HCT116 (cell line): ENCODE measurements around the gene PROM2. TPM values are rescaled to one million over a fixed set of nuclear protein-coding genes. Genes with fewer than 3 reads are reported as not detected.

Experiments used
- ATAC-seq: fragments of 200-7000 bp; cut with Tn5 transposase; 2 replicates; pipeline ENCODE4 v1.9.1; 2020; ENCODE audit warnings: mild to moderate bottlenecking, moderate library complexity
- BruUV-seq: library from RNA; stranded (reverse); fragments of 400-500 nt; replicated peaks from 2 replicates; lab custom pipeline; 2021; lab: Mats Ljungman, UMichigan
- CTCF ChIA-PET: fragments of 300-600 bp; sonication (Branson Sonifier 250); formaldehyde crosslinking; loops from one replicate; lab custom pipeline; 2021; ENCODE audit warnings: antibody characterized with exemption; lab: Charles Lee
- POLR2A ChIA-PET: fragments of 300-600, 350-600 bp; sonication (Branson Sonifier 250); formaldehyde crosslinking; loops from one replicate; lab custom pipeline; 2021; ENCODE audit warnings: antibody characterized with exemption; lab: Charles Lee
- RAD21 ChIA-PET, 2 experiments: fragments of 300-600 bp; sonication (Branson Sonifier 250); formaldehyde crosslinking; loops; one replicate each; lab custom pipeline; 2023; ENCODE audit warnings: low total read pairs in 2 of 2; ENCODE audit not compliant: uncharacterized antibody in 2 of 2, unreplicated experiment in 2 of 2, low non-redundant PET in 1 of 2; lab: Charles Lee
- DNase-seq: peaks from one replicate; pipeline ENCODE4 v3.0.0-alpha.2; 2010; ENCODE audit warnings: low read depth, low spot score
- H2AFZ ChIP-seq: fragments of 200-600 bp; shearing (Covaris generic), sonication (generic); 2 replicates; pipeline ENCODE4 v1.6.1; 2017; ENCODE audit warnings: low read depth, mixed run types, mixed read lengths, antibody characterized with exemption, low read length; ENCODE audit not compliant: poor library complexity, severe bottlenecking
- H3K27ac ChIP-seq: 2 replicates; pipeline ENCODE4 v1.5.1; 2012; ENCODE audit warnings: low read depth, low read length
- H3K27me3 ChIP-seq: fragments of 200-600 bp; sonication (generic); 2 replicates; pipeline ENCODE4 v1.6.1; 2016; ENCODE audit warnings: mixed run types, low read length, mixed read lengths; ENCODE audit not compliant: insufficient read depth
- H3K36me3 ChIP-seq, 2 experiments: fragments of 200-500 bp in 1 of 2; fragments of 200-600 bp in 1 of 2; sonication (Bioruptor generic) in 1 of 2; sonication (generic) in 1 of 2; 2 replicates each; pipeline versions ENCODE4 v1.5.1 to v1.6.1; 2014 to 2016; ENCODE audit warnings: low read length in 2 of 2, inconsistent platforms in 1 of 2, mixed read lengths in 1 of 2, mixed run types in 1 of 2; ENCODE audit not compliant: insufficient read depth in 2 of 2, control insufficient read depth in 1 of 2
- H3K4me1 ChIP-seq, 2 experiments: fragments of 200-600 bp in 1 of 2; sonication (generic) in 1 of 2; 2 replicates each; pipeline versions ENCODE4 v1.5.1 to v1.6.1; 2012 to 2017; ENCODE audit warnings: low read length in 2 of 2, inconsistent platforms in 1 of 2, mild to moderate bottlenecking in 1 of 2, mixed read lengths in 1 of 2, mixed run types in 1 of 2, moderate library complexity in 1 of 2; ENCODE audit not compliant: insufficient read depth in 2 of 2, control insufficient read depth in 1 of 2
- H3K4me2 ChIP-seq: fragments of 200-600 bp; sonication (generic); 2 replicates; pipeline ENCODE4 v1.6.1; 2017; ENCODE audit warnings: mixed run types, low read length, mixed read lengths
- H3K4me3 ChIP-seq, 2 experiments: fragments of 200-600 bp in 1 of 2; sonication (generic) in 1 of 2; replicated peaks in 1 of 2; 2 replicates each; pipeline ENCODE4 v1.5.1; 2011 to 2016; ENCODE audit warnings: low read length in 2 of 2, control low read depth in 1 of 2, low read depth in 1 of 2, mild to moderate bottlenecking in 1 of 2, mixed read lengths in 1 of 2, mixed run types in 1 of 2
- H3K79me2 ChIP-seq: fragments of 200-600 bp; sonication (generic); 2 replicates; pipeline ENCODE4 v1.6.1; 2017; ENCODE audit warnings: mild to moderate bottlenecking, mixed run types, low read length, moderate library complexity, mixed read lengths; ENCODE audit not compliant: insufficient read depth
- H3K9ac ChIP-seq: fragments of 200-600 bp; sonication (generic); 2 replicates; pipeline ENCODE4 v1.6.1; 2016; ENCODE audit warnings: low read length, mixed read lengths
- H3K9me2 ChIP-seq: fragments of 200-600 bp; sonication (generic), shearing (Covaris generic); 2 replicates; pipeline ENCODE4 v1.6.1; 2017; ENCODE audit warnings: mixed run types, mild to moderate bottlenecking, moderate library complexity; ENCODE audit not compliant: insufficient read depth
- H3K9me3 ChIP-seq, 2 experiments: fragments of 200-500 bp in 1 of 2; fragments of 200-600 bp in 1 of 2; sonication (Bioruptor generic) in 1 of 2; sonication (generic) in 1 of 2; 2 replicates each; pipeline ENCODE4 v1.6.1; 2014 to 2017; ENCODE audit warnings: low read length in 2 of 2, mixed read lengths in 2 of 2, inconsistent platforms in 1 of 2, low read depth in 1 of 2, mild to moderate bottlenecking in 1 of 2, mixed run types in 1 of 2, moderate library complexity in 1 of 2; ENCODE audit not compliant: control insufficient read depth in 1 of 2, insufficient read depth in 1 of 2
- H4K20me1 ChIP-seq: fragments of 200-600 bp; sonication (generic), shearing (Covaris generic); 2 replicates; pipeline ENCODE4 v1.6.1; 2017; ENCODE audit warnings: mixed run types, mild to moderate bottlenecking, moderate library complexity; ENCODE audit not compliant: insufficient read depth
- ELF1 ChIP-seq: IDR thresholded peaks from 2 replicates; pipeline ENCODE4 v1.6.1; 2012; ENCODE audit warnings: low read depth, borderline replicate concordance
- EZH2phosphoT487 ChIP-seq: fragments of 200-600 bp; IDR thresholded peaks from 2 replicates; pipeline ENCODE4 v1.6.1; 2018; ENCODE audit warnings: antibody characterized with exemption, borderline replicate concordance
- FOSL1 ChIP-seq: IDR thresholded peaks from 2 replicates; pipeline ENCODE4 v1.6.1; 2012; ENCODE audit warnings: low read depth
- JUND ChIP-seq: IDR thresholded peaks from 2 replicates; pipeline ENCODE4 v1.6.1; 2012
- POLR2A ChIP-seq: IDR thresholded peaks from 2 replicates; pipeline ENCODE4 v1.7.0; 2011; ENCODE audit warnings: borderline replicate concordance; ENCODE audit not compliant: insufficient read depth, insufficient read length; ENCODE audit errors: extremely low read depth
- RAD21 ChIP-seq: IDR thresholded peaks from 2 replicates; pipeline ENCODE4 v1.6.1; 2012; ENCODE audit warnings: low read depth, mild to moderate bottlenecking
- REST ChIP-seq: IDR thresholded peaks from 2 replicates; pipeline ENCODE4 v1.6.1; 2012; ENCODE audit warnings: low read depth
- SIN3A ChIP-seq: IDR thresholded peaks from 2 replicates; pipeline ENCODE4 v1.6.1; 2012; ENCODE audit warnings: low read depth
- SP1 ChIP-seq: IDR thresholded peaks from 2 replicates; pipeline ENCODE4 v1.6.1; 2012; ENCODE audit warnings: low read depth
- SRF ChIP-seq: IDR thresholded peaks from 2 replicates; pipeline ENCODE4 v1.6.1; 2012; ENCODE audit warnings: low read depth
- TCF7L2 ChIP-seq: IDR thresholded peaks from 2 replicates; pipeline ENCODE4 v1.7.0; 2011; ENCODE audit warnings: borderline replicate concordance, inconsistent platforms; ENCODE audit not compliant: insufficient read depth, insufficient read length; ENCODE audit errors: extremely low read depth
- YY1 ChIP-seq: IDR thresholded peaks from 2 replicates; pipeline ENCODE4 v1.6.1; 2011; ENCODE audit warnings: low read length, low read depth, moderate library complexity, mild to moderate bottlenecking; ENCODE audit not compliant: insufficient replicate concordance; ENCODE audit errors: extremely low read depth
- ZNF274 ChIP-seq: fragments of 200-500 bp; sonication (Bioruptor generic); IDR thresholded peaks from 2 replicates; pipeline ENCODE4 v1.6.1; 2014; ENCODE audit warnings: mild to moderate bottlenecking, low read depth, low read length, inconsistent platforms
- intact Hi-C: fragments of 100-400 bp; cut with micrococcal nuclease; formaldehyde crosslinking; loops from 2 replicates; pipeline ENCODE4 v1.10.0; 2022
- total RNA-seq: library from RNA; stranded (reverse); gene quantifications from one replicate; pipeline ENCODE4 v1.2.1, GENCODE V29; 2021; ENCODE audit not compliant: unreplicated experiment
- TF ChIP-seq, protein P1 (sequence below): IDR thresholded peaks from 2 replicates; pipeline ENCODE4 v1.6.1; 2011; ENCODE audit warnings: mild to moderate bottlenecking, low read length, moderate library complexity; ENCODE audit not compliant: insufficient replicate concordance; ENCODE audit errors: extremely low read depth

Gene PROM2
- total RNA-seq, 1 experiment from 2014 or later, result 11.9 TPM

GRCh38 chr2:95319481-95320343, 45.5 kb downstream of the PROM2 start:
- intact Hi-C loops, result no loop called here
- H3K9me2 ChIP-seq, result no peaks in the 10 kb centered on the region
- no peak overlapping the region for H2AFZ ChIP-seq
- ChIA-PET RAD21 (no interaction called here), CTCF (no interaction called here), POLR2A (no interaction called here)
- no peaks in the 10 kb centered on the region for H3K36me3 ChIP-seq
- H3K79me2 ChIP-seq, result no peaks in the 10 kb centered on the region
- no peaks in the 10 kb centered on the region for H4K20me1 ChIP-seq
- DNase-seq, result no peak
- no peaks in the 10 kb centered on the region for H3K9me3 ChIP-seq
- no peak overlapping the region for H3K4me3 ChIP-seq
- H3K27me3 ChIP-seq, result no peaks in the 10 kb centered on the region
- peaks cover 3 to 7% of the 10 kb centered on the region in 2 experiments; a peak in 2 of 4 replicates for H3K4me1 ChIP-seq
- no peak overlapping the region for H3K9ac ChIP-seq
- BruUV-seq, result no TSS peak
- H3K4me2 ChIP-seq, result no peak overlapping the region
- H3K27ac ChIP-seq, result no peak overlapping the region
- ATAC-seq, result no peak
- TF ChIP-seq SRF (no peak), JUND (no peak), FOSL1 (no peak), SP1 (no peak), TCF7L2 (no peak), ELF1 (no peak), SIN3A (no peak), YY1 (no peak), EZH2phosphoT487 (no peak), ZNF274 (no peak), RAD21 (no peak), REST (no peak), POLR2A (no peak)
- TF ChIP-seq, protein P1, sequence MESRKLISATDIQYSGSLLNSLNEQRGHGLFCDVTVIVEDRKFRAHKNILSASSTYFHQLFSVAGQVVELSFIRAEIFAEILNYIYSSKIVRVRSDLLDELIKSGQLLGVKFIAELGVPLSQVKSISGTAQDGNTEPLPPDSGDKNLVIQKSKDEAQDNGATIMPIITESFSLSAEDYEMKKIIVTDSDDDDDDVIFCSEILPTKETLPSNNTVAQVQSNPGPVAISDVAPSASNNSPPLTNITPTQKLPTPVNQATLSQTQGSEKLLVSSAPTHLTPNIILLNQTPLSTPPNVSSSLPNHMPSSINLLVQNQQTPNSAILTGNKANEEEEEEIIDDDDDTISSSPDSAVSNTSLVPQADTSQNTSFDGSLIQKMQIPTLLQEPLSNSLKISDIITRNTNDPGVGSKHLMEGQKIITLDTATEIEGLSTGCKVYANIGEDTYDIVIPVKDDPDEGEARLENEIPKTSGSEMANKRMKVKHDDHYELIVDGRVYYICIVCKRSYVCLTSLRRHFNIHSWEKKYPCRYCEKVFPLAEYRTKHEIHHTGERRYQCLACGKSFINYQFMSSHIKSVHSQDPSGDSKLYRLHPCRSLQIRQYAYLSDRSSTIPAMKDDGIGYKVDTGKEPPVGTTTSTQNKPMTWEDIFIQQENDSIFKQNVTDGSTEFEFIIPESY, result no peak
